GM21723 (cell line): ENCODE data around the gene ATIC.

ENCODE experiments used
- ATAC-seq: cut with Tn5 transposase; IDR thresholded peaks from one replicate; pipeline ENCODE4 v1.9.1; 2021; ENCODE audit warnings: mild to moderate bottlenecking, moderate library complexity; ENCODE audit not compliant: unreplicated experiment

Gene ATIC

DNA sequence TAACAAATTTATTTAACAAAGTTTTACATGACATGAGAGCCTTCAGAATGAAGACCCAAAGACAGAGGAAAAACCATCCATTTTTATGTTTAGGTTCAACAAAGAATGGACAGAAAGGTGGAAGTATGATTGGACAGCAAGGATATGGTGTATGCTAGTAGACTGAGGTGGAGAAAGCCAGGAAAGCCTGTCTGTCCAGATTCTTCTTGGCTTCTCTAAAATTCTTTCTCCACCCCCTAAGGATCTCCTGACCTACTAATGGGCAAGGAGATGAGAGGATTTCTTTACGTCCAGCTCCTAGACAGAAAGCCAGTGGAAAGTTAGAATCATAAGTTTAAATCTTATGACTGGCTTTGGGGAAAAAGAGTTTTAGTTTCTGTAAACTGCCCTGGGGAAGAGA, 3.0 kb downstream of the ATIC start:
- no peak for ATAC-seq

DNA sequence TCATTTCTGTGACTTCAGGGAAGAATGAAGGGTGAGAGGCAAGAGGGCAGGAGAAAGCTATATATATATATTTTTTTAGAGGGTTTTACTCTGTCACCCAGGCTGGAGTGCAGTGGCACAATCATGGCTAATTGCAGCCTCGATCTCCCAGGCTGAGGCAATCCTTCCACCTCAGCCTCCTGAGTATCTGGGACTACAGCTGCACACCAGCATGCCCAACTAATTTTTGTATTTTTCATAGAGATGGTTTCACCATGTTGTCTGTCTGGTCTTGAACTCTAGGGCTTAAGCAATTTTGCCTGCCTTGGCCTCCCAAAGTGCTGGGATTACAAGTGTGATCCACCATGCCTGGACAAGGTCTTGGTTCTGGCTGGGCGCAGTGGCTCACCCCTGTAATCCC, 3.4 kb downstream of the ATIC start:
- no peak for ATAC-seq

DNA sequence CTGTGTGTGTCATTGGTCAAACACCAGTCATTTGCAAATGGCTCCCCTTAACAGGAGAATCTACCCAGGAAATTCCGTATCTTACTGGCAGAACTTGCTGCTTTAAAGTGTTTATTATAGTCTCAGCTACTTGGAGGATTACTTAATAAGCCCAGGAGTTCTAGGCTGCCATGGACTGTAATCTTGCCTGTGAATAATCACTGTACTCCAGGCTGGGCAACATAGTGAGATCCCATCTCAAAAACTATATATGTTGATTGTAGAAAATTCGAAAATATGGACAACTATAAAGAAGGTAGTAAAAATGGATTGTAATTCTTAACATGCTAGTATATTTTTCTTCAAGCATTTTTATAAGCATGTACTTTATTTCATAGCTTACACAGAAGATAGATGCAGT, 4.5 kb downstream of the ATIC start:
- no peak for ATAC-seq

- no peak for ATAC-seq
These were observed 7.6 kb downstream of the ATIC start for GRCh38 chr2:215319500-215319899.

- no peak for ATAC-seq
These were observed 8.2 kb downstream of the ATIC start for GRCh38 chr2:215320102-215320501.

- ATAC-seq, result no peak
These were observed 8.8 kb downstream of the ATIC start for GRCh38 chr2:215320679-215321078.

DNA sequence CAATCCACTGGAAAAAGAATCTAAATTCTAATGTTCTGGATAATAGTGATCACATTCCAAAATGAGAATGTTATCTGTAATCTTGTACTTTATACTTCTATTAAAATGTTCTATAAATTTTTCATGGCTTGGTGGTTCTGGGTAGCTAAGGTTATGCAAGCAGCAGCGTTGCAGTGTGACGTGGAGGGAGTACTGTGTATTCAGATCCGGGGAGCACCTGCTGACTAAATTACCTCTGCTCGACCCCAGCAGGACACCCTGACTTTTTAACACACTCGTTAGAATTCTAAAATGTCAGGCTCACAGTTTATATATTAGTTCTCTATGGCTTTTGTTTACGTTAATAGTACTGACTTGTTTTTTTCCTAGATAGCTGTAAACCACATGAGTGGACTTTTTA, 13.0 kb downstream of the ATIC start:
- ATAC-seq, result no peak

- ATAC-seq, result no peak
These were observed 16.2 kb downstream of the ATIC start for GRCh38 chr2:215328066-215328465.

- ATAC-seq, result peak; percentile 49
These were observed 21.2 kb downstream of the ATIC start for GRCh38 chr2:215332872-215333595.

DNA sequence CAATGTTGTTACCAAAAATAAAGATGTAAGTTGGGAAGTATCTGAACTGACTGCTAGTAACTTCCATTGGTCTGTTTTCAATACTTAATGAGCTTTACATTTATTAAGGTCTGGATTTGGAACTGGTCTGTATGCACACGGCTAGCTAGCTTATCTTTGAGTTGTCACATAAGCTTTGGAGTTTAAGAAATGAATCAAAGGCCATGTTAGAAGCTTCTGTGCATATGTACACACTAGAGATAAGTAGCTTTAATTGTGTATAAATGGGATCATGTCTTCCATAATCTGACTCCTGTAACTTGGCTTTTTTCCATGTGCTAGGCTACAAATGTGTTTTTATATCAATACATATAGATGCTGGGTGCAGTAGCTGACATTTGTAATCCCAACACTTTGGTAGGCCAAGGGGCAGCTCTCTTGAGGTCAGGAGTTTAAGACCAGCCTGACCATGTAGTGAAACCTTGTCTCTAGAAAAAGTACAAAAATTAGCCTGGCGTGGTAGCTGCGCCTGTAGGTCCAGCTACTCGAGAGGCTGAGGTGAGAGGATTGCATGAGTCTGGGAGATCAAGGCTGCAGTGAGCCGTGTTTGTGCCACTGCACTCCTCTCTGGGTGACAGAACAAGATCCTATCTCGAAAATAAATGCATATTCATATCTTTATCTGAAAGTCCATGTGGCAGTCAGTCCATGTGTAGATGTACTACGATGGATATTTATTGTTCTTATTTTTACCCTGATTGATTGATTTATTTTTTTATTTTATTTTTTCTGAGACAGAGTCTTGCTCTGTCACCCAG, 27.2 kb downstream of the ATIC start:
- no peak for ATAC-seq

DNA sequence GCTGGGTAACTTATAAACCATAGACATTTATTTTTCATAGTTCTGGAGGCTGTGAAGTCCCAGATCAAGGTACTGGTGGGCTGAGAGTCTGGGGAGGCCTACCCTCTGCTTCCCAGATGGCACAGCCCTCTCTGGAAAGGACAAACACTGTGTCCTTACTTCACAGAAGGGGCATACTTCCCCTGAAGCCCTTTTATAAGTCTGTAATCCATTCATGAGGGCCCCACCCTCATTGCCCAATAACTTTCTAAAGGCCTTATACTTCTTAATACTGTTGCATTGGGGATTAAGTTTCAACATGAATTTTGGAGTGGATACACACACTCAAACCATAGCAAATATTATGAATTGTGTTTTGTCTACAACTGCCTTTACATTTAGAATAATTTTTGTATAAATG, 36.0 kb downstream of the ATIC start:
- ATAC-seq, result no peak

DNA sequence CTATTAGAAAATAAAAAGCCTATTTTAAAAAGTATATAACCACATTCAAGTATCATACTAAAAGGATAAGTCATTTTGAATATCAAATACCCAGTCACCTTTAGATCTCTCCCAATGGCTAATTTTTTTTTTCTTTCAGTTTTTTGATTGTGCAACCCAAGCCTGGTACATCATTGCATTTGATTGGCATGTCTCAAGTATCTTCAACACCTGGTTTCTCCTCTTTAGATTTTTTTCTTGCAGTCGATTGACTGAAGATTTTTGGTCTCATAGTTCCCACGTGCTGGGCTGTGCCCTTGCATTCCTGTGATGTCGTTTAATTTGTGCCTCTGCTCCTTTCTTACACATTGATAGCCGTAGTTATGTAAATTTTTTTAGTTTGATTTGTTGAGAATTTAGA, 40.7 kb downstream of the ATIC start:
- no peak for ATAC-seq

DNA sequence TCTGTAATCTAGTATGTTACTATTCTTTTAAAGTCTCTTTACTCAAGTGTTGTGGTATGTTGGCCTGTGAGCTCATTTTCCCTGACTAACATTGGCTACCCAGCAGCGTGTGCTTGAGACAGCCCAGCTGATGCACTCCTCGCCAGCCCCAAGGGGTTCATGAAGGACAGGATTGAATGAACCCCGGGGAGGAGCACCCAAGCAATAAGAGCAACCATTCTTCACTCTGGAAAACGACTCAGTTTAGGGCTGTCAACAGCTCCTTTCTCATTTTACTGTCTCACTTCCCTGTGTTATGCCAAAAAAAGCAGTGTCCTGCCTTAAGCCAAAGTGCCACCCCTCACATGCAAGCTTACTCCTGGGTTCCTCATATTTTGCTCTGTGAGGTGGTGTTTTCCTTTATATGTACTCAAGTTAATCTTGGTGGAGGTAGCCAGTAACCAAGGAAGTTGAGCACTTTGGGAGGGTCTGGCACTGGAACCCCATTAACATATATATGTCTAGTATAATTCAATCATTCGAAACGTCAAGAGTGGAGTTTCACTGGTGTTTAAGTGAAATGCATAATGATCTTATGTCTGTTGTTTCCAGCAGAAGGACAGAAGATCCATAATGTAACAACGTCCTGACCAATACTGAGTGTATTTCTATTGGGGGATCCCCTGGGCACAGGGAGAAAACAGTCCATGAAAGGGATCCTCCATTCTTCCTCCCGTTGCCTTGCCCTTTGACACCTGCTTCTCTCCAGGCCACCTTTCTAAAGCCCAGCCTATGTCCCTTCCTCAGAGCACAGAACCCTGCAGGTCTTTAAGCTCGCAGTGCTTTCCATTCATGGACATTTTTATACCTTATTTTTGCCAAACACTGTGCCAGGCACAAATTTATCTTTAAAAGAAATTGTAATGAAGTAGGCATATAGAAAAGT, 43.2 kb downstream of the ATIC start:
- ATAC-seq, result no peak

GRCh38 chr2:215355801-215356200, 43.9 kb downstream of the ATIC start:
- no peak for ATAC-seq

GRCh38 chr2:215356334-215356947, 44.6 kb downstream of the ATIC start:
- ATAC-seq, result no peak

DNA sequence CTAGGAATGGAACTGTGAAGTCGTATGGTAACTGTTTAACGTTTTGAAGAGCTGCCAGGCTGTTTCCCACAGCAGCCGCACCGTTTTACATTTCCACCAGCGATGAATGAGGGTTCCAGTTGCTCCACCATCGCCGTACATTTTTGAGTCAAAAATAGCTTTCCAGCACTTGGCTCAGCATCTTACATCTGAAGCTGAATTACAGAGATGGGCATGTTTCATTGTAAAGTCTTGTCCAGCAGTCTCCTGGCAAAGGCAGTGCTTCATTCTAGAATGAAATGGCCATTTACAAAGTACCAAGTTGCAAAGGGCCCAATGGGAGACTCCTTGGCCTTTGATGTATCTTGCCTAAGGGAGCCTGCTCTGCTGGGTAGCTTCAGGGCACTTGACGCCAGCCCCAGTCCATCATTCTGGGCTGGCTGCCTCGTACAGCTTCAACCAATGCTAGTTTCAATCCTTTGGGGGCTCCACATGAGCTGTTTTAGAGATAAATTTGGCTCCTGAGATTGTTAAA, 45.1 kb downstream of the ATIC start:
- ATAC-seq, result no peak

GRCh38 chr2:215357660-215358059, 45.8 kb downstream of the ATIC start:
- ATAC-seq, result no peak

- no peak for ATAC-seq
These were observed 46.5 kb downstream of the ATIC start for GRCh38 chr2:215358312-215358845.

DNA sequence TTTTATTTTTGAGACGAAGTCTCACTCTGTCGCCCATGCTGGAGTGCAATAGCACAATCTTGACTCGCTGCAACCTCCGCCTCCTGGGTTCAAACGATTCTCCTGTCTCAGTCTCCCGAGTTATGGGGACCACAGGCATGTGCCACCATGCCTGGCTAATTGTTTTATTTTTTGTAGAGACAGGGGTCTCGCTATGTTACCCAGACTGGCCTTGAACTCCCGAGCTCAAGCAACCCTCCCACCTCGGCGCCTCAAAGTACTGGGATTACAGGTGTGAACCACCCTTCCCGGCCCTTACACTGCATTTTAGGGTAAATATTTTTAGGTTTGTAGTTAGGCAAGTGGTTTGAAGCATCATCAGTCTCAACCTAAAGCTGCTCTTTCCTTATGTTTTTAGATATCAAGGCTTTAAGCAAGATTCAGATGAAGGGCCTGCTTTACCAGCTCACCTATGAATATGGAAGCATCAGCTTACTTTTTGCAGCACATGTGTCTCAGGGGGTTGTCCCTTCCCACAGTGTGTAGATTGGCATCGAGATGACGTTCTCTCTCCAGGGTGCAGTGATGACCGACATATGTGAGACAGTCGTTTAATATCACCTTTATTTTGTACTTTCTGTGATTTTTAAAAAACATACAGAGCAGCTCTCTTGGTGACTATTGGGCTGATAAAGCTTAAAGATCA, 47.2 kb downstream of the ATIC start:
- ATAC-seq, result no peak

DNA sequence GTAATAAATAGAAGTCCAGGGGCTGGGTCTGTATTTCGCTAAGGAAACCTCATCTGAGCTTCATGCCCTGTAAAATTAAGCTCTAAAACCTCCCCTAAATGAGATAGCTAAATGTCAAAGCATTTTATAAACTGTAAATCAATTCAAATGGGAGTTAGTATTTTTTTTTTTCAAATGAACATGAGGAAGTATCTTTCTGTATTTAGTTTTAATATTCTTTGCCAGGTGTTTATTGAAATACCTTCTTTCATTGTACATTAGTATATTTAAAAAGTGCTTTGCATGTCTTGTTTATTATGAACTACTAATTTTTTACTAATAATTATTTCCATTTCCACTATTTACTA, 47.7 kb downstream of the ATIC start:
- no peak for ATAC-seq
